IMR-90 (cell line): ENCODE data around the gene SOWAHC. TPM values are rescaled to one million over a fixed set of nuclear protein-coding genes. Genes with fewer than 3 reads are reported as not detected.

Source experiments
- ATAC-seq: fragments of 200-7000 bp; cut with Tn5 transposase; 2 replicates; pipeline ENCODE4 v1.9.1; 2020; ENCODE audit warnings: low read depth, mild to moderate bottlenecking, moderate library complexity
- BruUV-seq: library from RNA; stranded (reverse); fragments of 400-500 nt; replicated peaks from 2 replicates; lab custom pipeline; 2021; lab: Mats Ljungman, UMichigan
- CTCF ChIA-PET: fragments of 300-600 bp; formaldehyde crosslinking; extraction: SDS; loops from one replicate; lab custom pipeline; 2021; ENCODE audit warnings: antibody characterized with exemption; lab: Yijun Ruan, JAX
- POLR2A ChIA-PET: fragments of 300-600 bp; sonication (Branson Sonifier 250); formaldehyde crosslinking; loops from one replicate; lab custom pipeline; 2022; ENCODE audit warnings: antibody characterized with exemption; ENCODE audit not compliant: unreplicated experiment; lab: Charles Lee
- DNase-seq: peaks from one replicate; pipeline ENCODE4 v3.0.0; 2013
- H2AFZ ChIP-seq: replicated peaks from 2 replicates; pipeline ENCODE3; 2013; ENCODE audit warnings: low read length, mild to moderate bottlenecking; ENCODE audit not compliant: poor library complexity
- H2AK5ac ChIP-seq: 2 replicates; pipeline ENCODE4 v1.6.1; 2013; ENCODE audit warnings: low read depth, low read length, inconsistent platforms
- H2AK9ac ChIP-seq: replicated peaks from 2 replicates; pipeline ENCODE3; 2013; ENCODE audit warnings: mild to moderate bottlenecking, low read depth, low read length, moderate library complexity; ENCODE audit not compliant: poor library complexity
- H2BK120ac ChIP-seq: 2 replicates; pipeline ENCODE4 v1.6.1; 2013; ENCODE audit warnings: low read depth, low read length, inconsistent platforms
- H2BK15ac ChIP-seq: 3 replicates; pipeline ENCODE4 v1.6.1; 2013; ENCODE audit warnings: low read depth, low read length, inconsistent platforms
- H2BK20ac ChIP-seq: 2 replicates; pipeline ENCODE4 v1.6.1; 2013; ENCODE audit warnings: low read depth, mild to moderate bottlenecking, inconsistent platforms, low read length, moderate library complexity
- H2BK5ac ChIP-seq: 2 replicates; pipeline ENCODE4 v1.6.1; 2013; ENCODE audit warnings: mild to moderate bottlenecking, low read depth, low read length, inconsistent platforms; ENCODE audit not compliant: poor library complexity, severe bottlenecking
- H3K14ac ChIP-seq: replicated peaks from 2 replicates; pipeline ENCODE4 v1.6.1; 2013; ENCODE audit warnings: low read depth, low read length, inconsistent platforms
- H3K18ac ChIP-seq: 2 replicates; pipeline ENCODE4 v1.6.1; 2013; ENCODE audit warnings: low read depth, low read length, control low read depth
- H3K23ac ChIP-seq: 2 replicates; pipeline ENCODE4 v1.6.1; 2013; ENCODE audit warnings: low read depth, low read length, inconsistent platforms
- H3K27ac ChIP-seq: 2 replicates; pipeline ENCODE4 v1.5.1; 2013; ENCODE audit warnings: mild to moderate bottlenecking, control low read depth, low read length; ENCODE audit not compliant: insufficient read depth
- H3K27me3 ChIP-seq: 2 replicates; pipeline ENCODE4 v1.6.1; 2013; ENCODE audit warnings: low read length; ENCODE audit not compliant: control insufficient read depth, insufficient read depth
- H3K36me3 ChIP-seq: 2 replicates; pipeline ENCODE4 v1.6.1; 2013; ENCODE audit warnings: low read length, mixed read lengths; ENCODE audit not compliant: control insufficient read depth, insufficient read depth
- H3K4ac ChIP-seq: 2 replicates; pipeline ENCODE4 v1.6.1; 2013; ENCODE audit warnings: low read depth, low read length, inconsistent platforms
- H3K4me1 ChIP-seq: 2 replicates; pipeline ENCODE4 v1.6.1; 2013; ENCODE audit warnings: low read length, mixed read lengths; ENCODE audit not compliant: control insufficient read depth, insufficient read depth
- H3K4me2 ChIP-seq: 2 replicates; pipeline ENCODE4 v1.6.1; 2013; ENCODE audit warnings: low read depth, mild to moderate bottlenecking, control low read depth, low read length, moderate library complexity
- H3K4me3 ChIP-seq: 2 replicates; pipeline ENCODE4 v1.5.1; 2013; ENCODE audit warnings: low read depth, mild to moderate bottlenecking, control low read depth, low read length, moderate library complexity; ENCODE audit not compliant: insufficient read depth
- H3K56ac ChIP-seq: 2 replicates; pipeline ENCODE4 v1.6.1; 2013; ENCODE audit warnings: low read length, inconsistent platforms; ENCODE audit not compliant: insufficient read depth; ENCODE audit errors: extremely low read depth
- H3K79me1 ChIP-seq, 2 experiments: 2 replicates each; pipeline ENCODE4 v1.6.1; 2013; ENCODE audit warnings: low read length in 2 of 2, inconsistent platforms in 1 of 2, low read depth in 1 of 2
- H3K9ac ChIP-seq: 2 replicates; pipeline ENCODE4 v1.6.1; 2013; ENCODE audit warnings: low read depth, low read length, control low read depth
- H3K9me1 ChIP-seq: 2 replicates; pipeline ENCODE4 v1.6.1; 2013; ENCODE audit warnings: low read length, inconsistent platforms; ENCODE audit not compliant: insufficient read depth
- H3K9me3 ChIP-seq: 2 replicates; pipeline ENCODE4 v1.6.1; 2013; ENCODE audit warnings: low read length; ENCODE audit not compliant: control insufficient read depth, insufficient read depth
- H4K20me1 ChIP-seq: 2 replicates; pipeline ENCODE4 v1.6.1; 2013; ENCODE audit warnings: low read length, inconsistent platforms; ENCODE audit not compliant: insufficient read depth
- H4K5ac ChIP-seq: 2 replicates; pipeline ENCODE4 v1.6.1; 2013; ENCODE audit warnings: mild to moderate bottlenecking, low read depth, low read length, control low read depth
- H4K8ac ChIP-seq, 2 experiments: 2 replicates each; pipeline ENCODE4 v1.6.1; 2013; ENCODE audit warnings: low read depth in 2 of 2, low read length in 2 of 2, control low read depth in 1 of 2, inconsistent platforms in 1 of 2
- H4K91ac ChIP-seq: 2 replicates; pipeline ENCODE4 v1.6.1; 2013; ENCODE audit warnings: low read depth, low read length, inconsistent platforms; ENCODE audit not compliant: insufficient read depth
- BHLHE40 ChIP-seq: fragments of 150-350 bp; IDR thresholded peaks from 2 replicates; pipeline ENCODE4 v1.6.1; 2016; ENCODE audit warnings: mild to moderate bottlenecking, low read depth, low read length
- CEBPB ChIP-seq: IDR thresholded peaks from 2 replicates; pipeline ENCODE4 v1.6.1; 2012; ENCODE audit warnings: low read depth, low read length, improper control_type of control experiment
- ELK1 ChIP-seq: fragments of 150-350 bp; IDR thresholded peaks from 2 replicates; pipeline ENCODE4 v1.6.1; 2016; ENCODE audit warnings: low read depth, mild to moderate bottlenecking, low read length, moderate library complexity, borderline replicate concordance
- MAFK ChIP-seq: IDR thresholded peaks from 2 replicates; pipeline ENCODE4 v1.6.1; 2012; ENCODE audit warnings: low read depth, low read length, improper control_type of control experiment
- NFE2L2 ChIP-seq: fragments of 150-350 bp; IDR thresholded peaks from 2 replicates; pipeline ENCODE4 v1.6.1; 2016; ENCODE audit warnings: low read depth, mild to moderate bottlenecking, low read length
- RCOR1 ChIP-seq: IDR thresholded peaks from 2 replicates; pipeline ENCODE4 v1.6.1; 2012; ENCODE audit warnings: mild to moderate bottlenecking, low read length, improper control_type of control experiment; ENCODE audit not compliant: insufficient replicate concordance
- WGBS, 2 experiments: methylation state at CpG; one replicate each; pipeline versions ENCODE4 v1.1.5 to v1.1.7; 2013; ENCODE audit warnings: missing lambda C conversion rate in 2 of 2; ENCODE audit not compliant: insufficient read length in 1 of 2; ENCODE audit errors: extremely low coverage in 2 of 2; 5-methylcytosine and 5-hydroxymethylcytosine counted together
- dilution Hi-C: fragments of 300-500 bp; cut with HindIII; formaldehyde crosslinking; loops from one replicate; pipeline ENCODE4 v1.14.3; 2018; ENCODE audit warnings: low sequenced_read_pairs; ENCODE audit not compliant: unreplicated experiment
- in situ Hi-C: fragments of 300-500 bp; cut with MboI; formaldehyde crosslinking; loops from 3 replicates; pipeline ENCODE4 v1.14.3; 2019; ENCODE audit warnings: low sequenced_read_pairs, inconsistent platforms, mixed read lengths
- intact Hi-C: fragments of 100-400 bp; cut with micrococcal nuclease; formaldehyde crosslinking; loops from 2 replicates; pipeline ENCODE4 v1.10.0; 2022
- polyA plus RNA-seq, 3 experiments: library from polyadenylated mRNA; depleted of rRNA; stranded (reverse); fragments of >200 nt; gene quantifications; 2 replicates each; pipeline ENCODE4 v1.2.3, GENCODE V29; 2012; ENCODE audit warnings: low replicate concordance in 1 of 3
- total RNA-seq: library from RNA; depleted of rRNA; stranded (reverse); fragments of >200 nt; gene quantifications from 2 replicates; pipeline ENCODE4 v1.2.3, GENCODE V29; 2012

Gene SOWAHC
- total and polyA plus RNA-seq, 2 of the 4 experiments (the other 2 are of a cell fraction): 3.2 to 4.8 TPM

GRCh38 chr2:109623923-109624322, 9.8 kb downstream of the SOWAHC start:
- Histone ChIP-seq H2AK9ac (no peak overlapping the region), H3K27me3 (peaks cover 21% of the 10 kb centered on the region), H2AK5ac (no peak overlapping the region), H2BK15ac (no peak overlapping the region), H4K20me1 (no peaks in the 10 kb centered on the region), H3K23ac (no peak overlapping the region), H3K4ac (no peak overlapping the region), H2BK120ac (no peak overlapping the region), H3K9me1 (no peaks in the 10 kb centered on the region), H3K4me1 (no peaks in the 10 kb centered on the region), H4K5ac (no peak overlapping the region), H3K79me1 (peaks cover 0 to 5% of the 10 kb centered on the region in 2 experiments; a peak in 1 of 4 replicates), H4K8ac (no peak overlapping the region), H3K14ac (no peak overlapping the region), H3K36me3 (no peaks in the 10 kb centered on the region), H3K4me3 (no peak overlapping the region), H3K4me2 (no peak overlapping the region), H3K9me3 (no peaks in the 10 kb centered on the region), H3K9ac (no peak overlapping the region), H3K27ac (no peak overlapping the region), H2BK5ac (no peak overlapping the region), H2BK20ac (no peak overlapping the region), H2AFZ (no peak overlapping the region), H3K56ac (no peak overlapping the region), H4K91ac (no peak overlapping the region), H3K18ac (no peak overlapping the region)
- ATAC-seq (no peak), DNase-seq (no peak)
- dilution Hi-C loops (no loop called here), intact Hi-C loops (no loop called here), in situ Hi-C loops (no loop called here)
- ChIA-PET CTCF (no interaction called here), POLR2A (no interaction called here)
- TF ChIP-seq RCOR1 (no peak), ELK1 (no peak), MAFK (no peak), BHLHE40 (no peak), CEBPB (no peak), NFE2L2 (no peak)
- WGBS, 2 experiments: 83% methylated on average over 1 of the region's 4 CpGs; no CpG with 5 or more reads in 1 of the 2 experiments
- BruUV-seq: no TSS peak
